HepG2 (cell line): ENCODE measurements around the gene C1QTNF6. TPM values are rescaled to one million over a fixed set of nuclear protein-coding genes. Genes with fewer than 3 reads are reported as not detected.

Experiments used
- AKAP8 ChIP-seq: sonication (generic); formaldehyde crosslinking; IDR thresholded peaks from 2 replicates; pipeline ENCODE4 v1.5.1; 2020; ENCODE audit warnings: mild to moderate bottlenecking, missing genetic modification reagents
- ARID4A ChIP-seq: sonication (generic); formaldehyde crosslinking; IDR thresholded peaks from 2 replicates; pipeline ENCODE4 v1.5.0; 2020; ENCODE audit warnings: mild to moderate bottlenecking, missing genetic modification reagents, borderline replicate concordance
- MXI1 ChIP-seq: IDR thresholded peaks from 3 replicates; pipeline ENCODE4 v1.6.1; 2012; ENCODE audit warnings: low read depth, low read length, inconsistent platforms, borderline replicate concordance
- NFE2 ChIP-seq: sonication (generic); formaldehyde crosslinking; IDR thresholded peaks from 2 replicates; pipeline ENCODE4 v1.4.0; 2020; ENCODE audit warnings: missing genetic modification reagents
- RFXAP ChIP-seq: sonication (generic); formaldehyde crosslinking; IDR thresholded peaks from 2 replicates; pipeline ENCODE4 v1.4.0; 2020; ENCODE audit warnings: missing genetic modification reagents, borderline replicate concordance
- STAT6 ChIP-seq: sonication (generic); formaldehyde crosslinking; IDR thresholded peaks from 2 replicates; pipeline ENCODE4 v1.4.0; 2020; ENCODE audit warnings: missing genetic modification reagents, mild to moderate bottlenecking, borderline replicate concordance
- ZNF770 ChIP-seq: sonication (generic); formaldehyde crosslinking; IDR thresholded peaks from 2 replicates; pipeline ENCODE4 v1.5.0; 2020; ENCODE audit warnings: mild to moderate bottlenecking, missing genetic modification reagents
- ZNF792 ChIP-seq: IDR thresholded peaks from 2 replicates; pipeline ENCODE4 v1.6.1; 2016
- polyA plus RNA-seq, 8 experiments: library from polyadenylated mRNA; depleted of rRNA in 3 of 8; stranded (reverse) in 7 of 8; unstranded in 1 of 8; fragments of >200 nt; fragmentation: Illumina TruSeq in 4 of 8; extraction: Trizol in 4 of 8; gene quantifications; 2 replicates each; pipeline versions ENCODE4 v1.2.1 to v1.2.3, GENCODE V29; 2011 to 2016; ENCODE audit warnings: low read depth in 4 of 8, missing spikeins in 1 of 8, mixed read lengths in 1 of 8; ENCODE audit not compliant: insufficient read depth in 1 of 8
- total RNA-seq, 5 experiments: library from RNA; depleted of rRNA; stranded (reverse); fragments of >200 nt; fragmentation: Illumina TruSeq; extraction: Trizol; gene quantifications; 2 replicates each; pipeline ENCODE4 v1.2.3, GENCODE V29; 2016; ENCODE audit warnings: low read depth in 1 of 5
- TF ChIP-seq, protein P1 (sequence below), 2 experiments: fragments of 450-650 bp in 1 of 2; sonication (generic) in 1 of 2; formaldehyde crosslinking in 1 of 2; IDR thresholded peaks; 2 replicates each; pipeline versions ENCODE4 v1.6.1 to v1.8.0; 2016 to 2022; ENCODE audit warnings: antibody characterized with exemption in 1 of 2, mild to moderate bottlenecking in 1 of 2, missing genetic modification reagents in 1 of 2
- TF ChIP-seq, protein P2 (sequence below): IDR thresholded peaks from 2 replicates; pipeline ENCODE4 v1.6.1; 2016; ENCODE audit warnings: missing genetic modification reagents, missing compliant biosample characterization

Gene C1QTNF6
- total and polyA plus RNA-seq, 2 of the 13 experiments (the other 11 are each of a cell fraction or from before 2014, with no cell fraction given): 2.7 to 6.9 TPM

- TF ChIP-seq, protein P1, sequence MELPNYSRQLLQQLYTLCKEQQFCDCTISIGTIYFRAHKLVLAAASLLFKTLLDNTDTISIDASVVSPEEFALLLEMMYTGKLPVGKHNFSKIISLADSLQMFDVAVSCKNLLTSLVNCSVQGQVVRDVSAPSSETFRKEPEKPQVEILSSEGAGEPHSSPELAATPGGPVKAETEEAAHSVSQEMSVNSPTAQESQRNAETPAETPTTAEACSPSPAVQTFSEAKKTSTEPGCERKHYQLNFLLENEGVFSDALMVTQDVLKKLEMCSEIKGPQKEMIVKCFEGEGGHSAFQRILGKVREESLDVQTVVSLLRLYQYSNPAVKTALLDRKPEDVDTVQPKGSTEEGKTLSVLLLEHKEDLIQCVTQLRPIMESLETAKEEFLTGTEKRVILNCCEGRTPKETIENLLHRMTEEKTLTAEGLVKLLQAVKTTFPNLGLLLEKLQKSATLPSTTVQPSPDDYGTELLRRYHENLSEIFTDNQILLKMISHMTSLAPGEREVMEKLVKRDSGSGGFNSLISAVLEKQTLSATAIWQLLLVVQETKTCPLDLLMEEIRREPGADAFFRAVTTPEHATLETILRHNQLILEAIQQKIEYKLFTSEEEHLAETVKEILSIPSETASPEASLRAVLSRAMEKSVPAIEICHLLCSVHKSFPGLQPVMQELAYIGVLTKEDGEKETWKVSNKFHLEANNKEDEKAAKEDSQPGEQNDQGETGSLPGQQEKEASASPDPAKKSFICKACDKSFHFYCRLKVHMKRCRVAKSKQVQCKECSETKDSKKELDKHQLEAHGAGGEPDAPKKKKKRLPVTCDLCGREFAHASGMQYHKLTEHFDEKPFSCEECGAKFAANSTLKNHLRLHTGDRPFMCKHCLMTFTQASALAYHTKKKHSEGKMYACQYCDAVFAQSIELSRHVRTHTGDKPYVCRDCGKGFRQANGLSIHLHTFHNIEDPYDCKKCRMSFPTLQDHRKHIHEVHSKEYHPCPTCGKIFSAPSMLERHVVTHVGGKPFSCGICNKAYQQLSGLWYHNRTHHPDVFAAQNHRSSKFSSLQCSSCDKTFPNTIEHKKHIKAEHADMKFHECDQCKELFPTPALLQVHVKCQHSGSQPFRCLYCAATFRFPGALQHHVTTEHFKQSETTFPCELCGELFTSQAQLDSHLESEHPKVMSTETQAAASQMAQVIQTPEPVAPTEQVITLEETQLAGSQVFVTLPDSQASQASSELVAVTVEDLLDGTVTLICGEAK (IDR thresholded peaks at IDR 0.05): no peak
- TF ChIP-seq, protein P1 (CRISPR knock-in tag; IDR thresholded peaks at IDR 0.05): 0 out of 2 replicates have a peak, but pooled peaks have one; percentile 7
- TF ChIP-seq MXI1: peak; percentile 30; the same call in 1 of the 3 replicates
- no peak for TF ChIP-seq ARID4A (CRISPR knock-in tag)
- TF ChIP-seq NFE2 (CRISPR knock-in tag): no peak
- TF ChIP-seq STAT6: no peak
- TF ChIP-seq AKAP8 (CRISPR knock-in tag): no peak
- TF ChIP-seq ZNF770: no peak
- TF ChIP-seq, protein P2, sequence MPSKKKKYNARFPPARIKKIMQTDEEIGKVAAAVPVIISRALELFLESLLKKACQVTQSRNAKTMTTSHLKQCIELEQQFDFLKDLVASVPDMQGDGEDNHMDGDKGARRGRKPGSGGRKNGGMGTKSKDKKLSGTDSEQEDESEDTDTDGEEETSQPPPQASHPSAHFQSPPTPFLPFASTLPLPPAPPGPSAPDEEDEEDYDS (CRISPR knock-in tag): 0 out of 2 replicates have a peak, but pooled peaks have one; percentile 18
- TF ChIP-seq ZNF792: no peak
- TF ChIP-seq RFXAP (CRISPR knock-in tag): no peak
Measured at GRCh38 chr22:37166675-37167066, 21.4 kb downstream of the C1QTNF6 start (continued).
